Stromal cell of bone marrow (primary cell): ENCODE results near the gene HYLS1.

Source experiments
- DNase-seq: peaks from one replicate; pipeline ENCODE4 v3.0.0-alpha.2; 2012; ENCODE audit warnings: low read depth

The HYLS1 gene

DNA sequence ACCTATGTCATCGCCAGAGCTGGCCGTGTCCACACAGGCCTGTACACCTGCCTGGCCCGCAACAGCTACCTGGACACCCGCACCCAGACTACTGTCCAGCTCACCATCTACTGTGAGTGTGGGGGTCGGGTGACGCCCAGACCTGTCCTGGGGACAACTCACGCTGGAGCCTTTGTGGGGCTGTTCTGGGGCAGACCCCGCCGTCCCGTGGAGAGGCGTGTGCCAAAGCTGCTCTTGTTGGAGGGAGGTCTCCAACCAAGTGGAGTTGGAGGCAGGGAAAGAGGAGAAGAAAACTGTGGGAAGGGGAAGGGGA lies 62.7 kb downstream of the HYLS1 start:
- no peak for DNase-seq
